ENCODE results near the gene SNRNP25.

SNRNP25 gene

DNA sequence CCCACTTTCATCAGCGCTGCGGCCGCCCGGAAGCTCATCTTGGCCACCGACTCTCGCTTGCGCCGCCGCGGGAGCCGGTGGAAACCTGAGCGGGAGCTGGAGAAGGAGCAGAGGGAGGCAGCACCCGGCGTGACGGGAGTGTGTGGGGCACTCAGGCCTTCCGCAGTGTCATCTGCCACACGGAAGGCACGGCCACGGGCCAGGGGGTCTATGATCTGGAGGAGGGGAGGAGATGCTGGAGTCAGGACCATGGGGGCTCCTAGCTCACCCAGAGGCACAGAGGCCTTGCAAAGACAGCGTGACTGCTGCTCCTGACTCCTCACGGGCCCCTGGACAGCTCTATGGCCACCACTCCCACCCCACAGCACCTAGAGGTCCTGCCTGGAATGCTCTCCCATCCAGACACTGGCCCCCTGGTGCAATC lies 9.4 kb downstream of the SNRNP25 start:
- no peak for DNase-seq (ENCODE audit: low read depth in 2 of 2)

- DNase-seq (ENCODE audit: low read depth in 2 of 2), result no peak
These were observed 9.8 kb downstream of the SNRNP25 start for GRCh38 chr16:63466-63865.

DNA sequence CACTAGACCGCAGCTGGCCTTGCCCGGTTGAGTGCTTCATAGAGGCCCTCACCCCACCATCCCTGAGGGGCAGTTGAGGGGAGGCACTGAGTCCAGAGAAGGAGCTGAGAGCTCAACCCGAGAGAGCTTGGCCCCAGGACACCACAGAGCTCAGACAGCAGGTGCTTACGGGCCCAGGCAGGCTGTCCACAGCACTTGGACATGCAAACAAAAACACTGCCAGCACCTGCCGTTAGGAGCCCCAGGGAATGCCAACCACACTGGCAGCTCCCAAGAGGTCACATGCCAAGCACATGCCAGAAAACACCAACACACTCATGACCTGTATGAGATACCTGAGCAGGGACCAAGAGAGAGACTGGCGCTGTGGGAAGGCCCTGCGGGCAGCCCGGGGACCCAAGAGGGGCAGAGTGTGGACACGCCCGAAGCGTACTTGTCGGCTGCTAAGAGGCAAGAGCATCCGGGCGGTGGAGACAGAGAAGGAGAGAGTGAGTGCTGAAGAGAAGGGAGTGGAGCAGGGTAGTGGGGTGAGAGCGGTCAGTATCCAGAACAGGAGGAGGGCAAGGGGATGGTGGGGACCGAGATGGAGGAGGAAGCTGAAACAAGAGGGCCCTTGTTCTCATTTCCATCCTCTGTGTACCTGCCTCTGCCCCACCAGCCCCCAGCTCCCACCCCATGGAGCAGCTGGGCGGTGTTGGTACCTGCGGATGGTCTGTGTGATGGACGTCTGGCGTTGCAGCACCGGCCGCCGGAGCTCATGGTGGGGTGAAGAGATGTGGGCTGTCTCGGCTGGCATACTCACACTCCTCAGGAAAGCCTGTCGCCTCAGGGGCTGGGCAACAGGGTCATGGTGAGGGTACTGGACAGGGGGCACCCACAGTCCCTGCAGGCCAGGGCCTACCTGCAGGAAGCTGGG lies 10.6 kb downstream of the SNRNP25 start:
- DNase-seq (ENCODE audit: low read depth in 2 of 2), result no peak

- no peak for DNase-seq (ENCODE audit: low read depth in 2 of 2)
These were observed 11.3 kb downstream of the SNRNP25 start for GRCh38 chr16:64914-65255.

- DNase-seq (ENCODE audit: low read depth in 2 of 2), result peak; percentile 62 to 78
These were observed 12.1 kb downstream of the SNRNP25 start for GRCh38 chr16:65745-66144.

DNA sequence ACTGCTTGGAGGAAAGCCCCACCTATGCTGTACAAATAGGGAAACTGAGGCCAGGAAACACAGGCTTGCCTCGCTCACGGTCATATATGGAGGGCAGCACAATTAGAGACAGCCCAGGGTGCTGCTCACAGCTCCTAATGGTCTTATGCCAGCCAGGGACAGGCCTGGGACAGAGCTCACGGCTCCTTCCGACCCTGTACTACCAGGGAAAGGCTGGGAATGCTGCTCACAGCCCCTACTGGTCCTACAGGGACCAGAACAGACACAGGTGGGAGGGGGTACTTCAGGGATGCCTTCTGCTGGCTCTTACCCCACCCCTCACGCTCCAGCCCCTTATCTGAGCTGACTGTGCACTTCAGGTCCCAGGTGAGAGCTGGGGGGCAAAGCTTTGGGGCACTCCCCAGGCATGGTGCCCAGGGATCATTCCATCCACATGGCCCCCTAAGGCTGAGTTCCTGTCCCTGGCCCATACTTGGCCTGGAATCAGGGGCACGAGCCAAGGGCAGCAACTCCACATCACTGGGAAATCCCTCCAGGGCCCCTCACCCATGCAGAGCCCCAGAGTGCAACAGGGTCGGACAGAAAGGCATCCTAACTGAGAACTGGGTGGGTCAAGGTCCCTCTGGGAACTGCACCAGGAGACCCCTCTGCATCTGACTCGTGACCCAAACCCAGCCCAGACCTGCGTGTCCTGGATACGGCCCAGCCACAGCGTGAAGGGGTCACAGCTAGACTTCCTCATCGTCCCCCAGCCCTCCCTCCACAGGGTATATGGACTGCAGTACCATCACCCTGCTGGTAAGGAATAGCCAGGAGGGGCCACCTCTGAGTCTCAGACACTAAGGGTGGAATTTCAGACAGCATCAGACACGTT lies 12.9 kb downstream of the SNRNP25 start:
- no peak for DNase-seq (ENCODE audit: low read depth in 2 of 2)

DNA sequence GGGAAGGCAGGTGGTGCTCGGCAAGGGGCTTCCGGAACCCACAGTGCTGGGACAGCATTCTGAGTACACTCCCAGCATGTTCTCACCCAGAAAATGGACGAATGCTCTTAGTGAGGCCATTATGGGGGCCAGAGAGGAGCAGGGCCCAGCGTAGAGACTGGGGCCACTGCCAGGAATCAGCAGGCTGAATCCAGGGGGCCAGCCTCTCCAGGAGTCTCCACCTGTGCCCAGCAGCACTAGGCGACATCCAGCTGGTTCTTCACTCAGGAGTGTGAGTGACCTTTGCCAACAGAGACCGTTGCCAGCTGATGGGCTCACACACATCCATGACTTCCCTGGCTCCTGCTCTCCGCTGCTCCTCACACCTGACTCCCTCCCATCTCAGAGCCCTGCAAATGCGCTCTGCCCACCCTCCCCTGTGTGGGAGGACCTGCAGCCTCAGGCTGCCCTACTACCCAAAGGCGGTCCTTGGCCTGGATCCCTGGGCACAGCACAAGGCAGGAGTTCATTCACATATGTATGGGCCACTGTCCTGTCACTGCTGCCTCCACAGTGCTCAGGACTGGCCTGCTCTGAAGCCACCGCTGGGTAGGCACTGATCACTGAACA lies 13.7 kb downstream of the SNRNP25 start:
- DNase-seq (ENCODE audit: low read depth in 2 of 2), result no peak

- no peak for DNase-seq (ENCODE audit: low read depth in 2 of 2)
These were observed 14.5 kb downstream of the SNRNP25 start for GRCh38 chr16:67884-68789.

- DNase-seq (ENCODE audit: low read depth in 2 of 2), result no peak
These were observed 15.6 kb downstream of the SNRNP25 start for GRCh38 chr16:69181-69580.

- DNase-seq (ENCODE audit: low read depth in 2 of 2), result no peak
These were observed 17.5 kb downstream of the SNRNP25 start for GRCh38 chr16:71210-71539.

DNA sequence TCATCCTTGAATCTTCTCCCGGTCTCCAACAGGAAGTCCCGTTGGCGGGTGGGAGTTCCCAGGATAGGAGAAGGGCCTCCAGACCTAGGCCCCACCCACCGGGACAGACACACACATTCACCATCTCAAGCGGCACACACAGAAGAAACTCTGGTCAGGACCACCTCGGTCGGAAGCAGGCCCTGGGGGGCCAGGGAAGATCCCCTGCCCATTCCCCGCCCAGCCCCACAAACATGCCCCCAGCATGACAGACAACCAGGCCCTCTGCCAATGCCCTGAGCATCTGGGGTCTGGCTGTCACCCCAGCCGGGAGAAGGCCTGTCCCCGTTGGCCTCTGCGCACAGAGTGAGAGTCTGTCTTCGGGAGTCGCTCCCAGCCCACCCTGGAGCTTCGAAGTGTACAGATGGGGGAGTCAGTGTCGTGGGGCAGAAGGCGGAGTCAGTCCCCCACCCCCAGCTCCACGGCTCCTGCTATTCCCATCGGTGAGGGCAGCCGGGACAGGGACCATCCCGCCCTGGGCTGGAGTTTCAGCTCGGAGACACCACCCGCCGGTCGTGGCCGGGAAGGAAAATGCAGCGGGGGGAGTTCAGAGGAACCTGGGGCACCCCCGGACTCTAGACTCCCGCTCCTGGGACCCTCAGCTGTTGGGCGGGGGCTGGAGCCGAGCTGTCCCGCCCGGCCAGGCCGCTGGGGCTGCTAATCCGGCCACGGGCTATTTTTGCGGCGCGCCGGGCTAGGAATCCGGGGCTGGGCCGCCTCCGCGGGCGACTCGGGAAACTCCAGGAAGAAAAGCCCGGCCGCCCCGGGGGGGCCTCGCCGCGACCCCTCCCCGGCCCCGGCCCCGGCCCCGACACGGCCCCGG lies 18.1 kb downstream of the SNRNP25 start:
- DNase-seq (ENCODE audit: low read depth in 2 of 2), result no peak

GRCh38 chr16:72561-73548 lies 19.2 kb downstream of the SNRNP25 start, which contains the start of gene RHBDF1:
RHBDF1 (minus strand) TSS chr16:72631; CDS start chr16:65015, 7,616 bp downstream.
- DNase-seq (ENCODE audit: low read depth in 2 of 2), result no peak

DNA sequence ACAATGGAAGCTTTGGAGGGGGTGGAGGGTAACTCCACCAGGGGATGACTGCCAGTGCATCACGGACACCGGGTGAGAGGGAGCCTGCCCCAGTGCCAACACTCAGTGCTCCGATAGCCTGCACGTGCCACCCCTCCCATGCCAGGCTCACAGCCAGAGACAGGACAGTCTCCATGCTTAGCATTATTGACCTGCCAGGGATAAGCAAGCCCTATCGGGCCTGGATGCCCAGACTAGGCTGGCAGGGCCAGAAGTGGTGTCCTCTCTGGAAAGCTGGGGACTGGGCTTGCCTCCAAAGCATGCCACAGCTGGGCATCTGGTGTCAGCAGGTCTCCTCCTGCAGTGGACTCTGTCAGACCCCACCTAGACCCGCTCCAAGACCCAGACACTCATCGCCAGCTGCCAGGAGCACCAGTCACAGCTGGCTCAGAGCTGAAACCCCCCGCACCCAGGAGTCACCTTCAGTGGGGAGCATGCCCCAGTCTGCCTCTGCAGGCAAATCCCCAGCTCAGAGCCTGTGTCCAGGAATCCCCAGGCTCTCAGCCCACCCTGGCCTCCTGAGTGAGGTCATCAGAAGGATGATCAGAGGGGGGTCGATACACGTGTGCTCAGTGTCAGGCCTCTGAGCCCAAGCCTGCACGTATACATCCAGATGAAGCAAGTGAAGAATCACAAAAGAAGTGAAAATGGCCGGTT lies 20.6 kb downstream of the SNRNP25 start:
- no peak for DNase-seq (ENCODE audit: low read depth in 2 of 2)

GRCh38 chr16:74747-75334 lies 21.2 kb downstream of the SNRNP25 start:
- no peak for DNase-seq (ENCODE audit: low read depth in 2 of 2)

- DNase-seq (ENCODE audit: low read depth in 2 of 2), result no peak
These were observed 22.2 kb downstream of the SNRNP25 start for GRCh38 chr16:75580-76501.

DNA sequence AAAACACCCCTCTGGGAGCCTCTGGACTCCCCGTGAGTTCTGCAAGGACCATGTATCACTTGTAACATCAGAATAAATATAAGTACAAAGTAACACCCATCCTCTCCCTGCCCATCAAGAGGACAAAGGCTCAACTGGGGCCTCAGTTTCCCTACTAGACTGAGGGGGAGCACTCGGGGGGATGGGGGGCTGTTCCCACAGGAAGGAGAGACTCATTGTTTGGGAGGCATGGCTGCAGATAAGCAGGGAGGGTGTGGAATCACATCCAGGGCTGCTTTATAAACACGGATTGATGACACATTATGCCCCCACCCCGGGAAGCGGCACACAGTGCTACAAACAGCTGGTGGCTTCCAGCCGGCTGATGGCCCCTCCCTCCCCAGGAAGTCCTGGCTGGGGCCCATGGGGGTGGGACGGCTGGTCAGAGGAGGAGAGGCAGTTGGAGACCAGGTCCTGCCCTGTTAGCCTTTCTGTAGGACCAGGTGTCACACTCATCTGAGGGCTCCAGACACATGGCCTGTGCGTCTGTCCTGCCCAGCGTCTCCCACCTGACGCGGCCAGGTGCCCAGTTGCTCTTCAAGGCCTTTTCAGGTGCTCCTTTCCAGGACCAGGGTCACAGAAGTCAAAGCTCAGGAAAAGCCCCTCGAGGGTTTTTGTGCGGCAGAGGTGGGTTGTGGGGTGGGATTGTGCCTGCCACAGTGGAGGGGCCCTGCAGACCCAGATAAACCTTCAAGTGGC lies 23.1 kb downstream of the SNRNP25 start:
- DNase-seq (ENCODE audit: low read depth in 2 of 2), result no peak
